GM21786 (cell line): ENCODE data around the gene TMEM235.

Source experiments
- ATAC-seq: cut with Tn5 transposase; IDR thresholded peaks from one replicate; pipeline ENCODE4 v1.9.1; 2021; ENCODE audit not compliant: unreplicated experiment

The TMEM235 gene

DNA sequence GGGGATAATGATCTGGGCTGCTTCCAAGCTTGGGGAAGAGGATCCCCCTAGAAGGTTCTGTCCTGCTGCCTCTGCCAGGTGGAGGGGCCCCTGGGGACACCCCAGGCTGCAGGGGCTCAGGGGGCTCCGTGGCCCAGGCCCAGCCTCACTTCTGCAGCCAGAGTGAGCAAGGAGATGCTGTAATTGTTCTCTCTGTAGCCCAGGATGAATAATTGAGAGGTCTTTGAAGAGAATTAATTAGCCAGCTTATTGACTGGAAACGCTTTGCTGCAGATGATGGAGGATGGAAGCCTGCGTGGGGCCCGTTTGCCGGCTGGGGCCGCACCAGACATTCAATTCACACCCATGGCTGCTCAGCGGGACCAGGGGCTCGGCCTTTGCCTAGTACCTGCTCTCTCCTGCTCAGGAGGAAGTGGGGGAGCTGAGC, 38.5 kb downstream of the TMEM235 start:
- ATAC-seq: no peak

- no peak for ATAC-seq
Measured at GRCh38 chr17:78271419-78272170, 40.2 kb downstream of the TMEM235 start.

GRCh38 chr17:78272181-78272913, 40.9 kb downstream of the TMEM235 start:
- no peak for ATAC-seq

DNA sequence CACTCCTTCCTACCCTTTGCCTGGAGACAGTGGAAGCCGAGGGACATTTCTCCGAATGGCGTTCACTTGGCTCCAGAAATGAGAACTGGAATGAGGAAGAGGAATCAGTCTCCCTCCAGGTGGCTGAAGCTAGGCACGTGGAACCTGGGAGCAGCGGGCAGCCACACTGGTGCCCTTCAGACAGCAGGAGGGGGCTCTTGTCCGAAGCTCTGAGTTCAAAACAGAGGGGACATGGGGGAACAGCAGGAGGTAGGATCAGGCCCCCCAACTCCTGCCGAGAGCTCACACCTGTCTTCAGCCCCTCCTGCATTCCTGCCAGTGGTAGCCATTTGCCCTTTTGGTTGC, 41.5 kb downstream of the TMEM235 start:
- no peak for ATAC-seq

DNA sequence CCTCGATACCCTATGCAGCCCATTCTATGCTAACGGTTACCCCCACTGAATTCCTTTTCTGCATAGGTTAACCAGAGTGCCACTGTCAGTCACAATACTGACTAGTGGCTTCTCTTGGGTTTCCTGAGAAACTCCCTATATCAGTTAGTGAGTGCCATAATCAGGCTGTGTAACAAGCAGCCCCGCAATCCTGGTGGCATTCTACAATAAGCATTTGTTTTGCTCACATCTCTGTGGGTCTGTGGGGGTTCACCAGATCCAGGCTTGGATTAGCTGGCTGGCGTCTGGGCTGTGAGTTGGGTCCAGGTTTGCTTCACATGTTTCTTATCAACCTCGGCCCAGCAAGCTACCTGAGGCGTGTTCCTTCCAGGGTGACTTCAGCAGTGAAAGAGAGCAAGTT, 42.4 kb downstream of the TMEM235 start:
- no peak for ATAC-seq

DNA sequence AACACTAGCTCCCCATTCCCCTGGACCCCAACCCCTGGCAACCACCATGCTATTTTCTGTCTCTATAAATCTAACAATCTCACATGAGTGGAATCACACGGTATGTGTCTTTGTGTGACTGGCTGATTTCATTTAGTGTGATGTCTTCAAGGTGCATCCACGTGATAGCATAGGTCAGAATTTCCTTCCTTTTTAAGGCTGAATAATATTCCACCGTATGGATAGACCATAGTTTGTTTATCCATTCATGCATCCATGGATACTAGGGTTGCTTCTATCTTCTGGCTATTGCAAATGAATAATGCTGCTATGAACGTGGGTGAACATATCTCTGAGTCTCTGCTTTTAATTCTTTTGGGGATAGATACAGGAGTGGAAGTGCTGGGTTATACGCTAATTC, 43.9 kb downstream of the TMEM235 start:
- no peak for ATAC-seq

DNA sequence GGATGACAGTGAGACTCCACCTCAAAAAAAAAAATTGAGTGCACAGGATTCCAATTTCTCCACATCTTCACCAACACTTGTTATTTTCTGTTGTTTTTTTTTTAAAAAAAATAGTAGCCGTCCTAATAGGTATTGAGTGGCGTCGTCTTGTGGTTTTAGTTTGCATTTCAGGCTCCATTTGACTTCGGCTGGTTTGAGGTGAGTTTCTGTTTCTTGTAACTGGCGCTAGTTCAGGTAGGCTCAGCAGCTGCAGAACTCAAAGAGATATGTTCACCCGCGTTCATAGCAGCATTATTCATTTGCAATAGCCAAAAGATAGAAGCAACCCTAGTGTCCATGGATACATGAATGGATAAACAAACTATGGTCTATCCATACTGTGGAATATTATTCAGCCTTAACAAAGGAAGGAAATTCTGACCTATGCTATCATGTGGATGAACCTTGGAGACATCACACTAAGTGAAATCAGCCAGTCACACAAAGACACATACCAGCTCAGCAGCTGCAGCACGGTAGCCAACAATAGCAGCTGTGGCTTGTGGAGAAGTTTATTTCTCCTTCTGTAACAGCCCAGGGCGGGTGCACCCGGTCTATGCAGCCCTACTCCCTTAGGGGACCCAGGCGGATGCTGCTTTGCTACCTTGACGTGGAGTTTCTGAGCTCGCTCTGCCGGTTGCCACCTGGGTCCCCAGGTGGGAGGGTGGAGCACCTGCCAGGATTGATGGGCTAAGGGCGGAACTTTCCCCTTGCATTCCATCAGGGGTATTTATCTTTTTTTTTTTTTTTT, 44.9 kb downstream of the TMEM235 start:
- no peak for ATAC-seq

GRCh38 chr17:78278139-78278741, 46.8 kb downstream of the TMEM235 start:
- no peak for ATAC-seq

DNA sequence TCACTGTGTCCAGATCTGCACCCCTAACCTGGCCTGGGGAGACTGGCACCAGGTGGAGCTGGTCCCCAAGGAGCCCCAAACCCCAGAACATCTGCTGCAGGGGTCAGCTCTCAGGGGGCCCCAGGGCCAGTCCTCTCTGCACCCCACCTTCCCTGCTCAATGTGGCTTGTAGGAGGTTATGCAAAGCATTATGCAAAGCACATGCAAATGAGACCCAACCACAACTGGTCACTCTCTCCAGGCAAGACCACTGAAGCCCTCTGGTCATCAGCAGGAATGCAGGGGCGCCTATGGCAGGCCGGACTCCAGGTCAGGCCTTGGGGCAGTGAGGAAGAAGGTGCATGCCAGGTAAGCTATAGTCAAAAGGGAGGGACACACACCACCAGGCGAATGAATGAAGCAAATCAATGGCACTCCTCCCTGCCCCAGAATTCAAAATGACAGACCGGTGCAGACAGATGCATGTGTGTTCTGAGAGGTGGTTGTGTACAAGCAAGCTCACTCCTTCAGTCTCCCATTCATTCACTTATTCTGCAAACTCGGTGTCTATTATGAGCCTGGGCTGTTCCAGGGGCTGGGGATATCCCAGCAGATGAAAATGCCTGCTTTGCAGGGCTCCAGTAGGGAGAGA, 48.0 kb downstream of the TMEM235 start:
- ATAC-seq: no peak

- ATAC-seq: no peak
Measured at GRCh38 chr17:78281249-78281845, 49.9 kb downstream of the TMEM235 start.

GRCh38 chr17:78284146-78284545, 52.7 kb downstream of the TMEM235 start:
- no peak for ATAC-seq

GRCh38 chr17:78289004-78289403, 57.6 kb downstream of the TMEM235 start:
- ATAC-seq: no peak

DNA sequence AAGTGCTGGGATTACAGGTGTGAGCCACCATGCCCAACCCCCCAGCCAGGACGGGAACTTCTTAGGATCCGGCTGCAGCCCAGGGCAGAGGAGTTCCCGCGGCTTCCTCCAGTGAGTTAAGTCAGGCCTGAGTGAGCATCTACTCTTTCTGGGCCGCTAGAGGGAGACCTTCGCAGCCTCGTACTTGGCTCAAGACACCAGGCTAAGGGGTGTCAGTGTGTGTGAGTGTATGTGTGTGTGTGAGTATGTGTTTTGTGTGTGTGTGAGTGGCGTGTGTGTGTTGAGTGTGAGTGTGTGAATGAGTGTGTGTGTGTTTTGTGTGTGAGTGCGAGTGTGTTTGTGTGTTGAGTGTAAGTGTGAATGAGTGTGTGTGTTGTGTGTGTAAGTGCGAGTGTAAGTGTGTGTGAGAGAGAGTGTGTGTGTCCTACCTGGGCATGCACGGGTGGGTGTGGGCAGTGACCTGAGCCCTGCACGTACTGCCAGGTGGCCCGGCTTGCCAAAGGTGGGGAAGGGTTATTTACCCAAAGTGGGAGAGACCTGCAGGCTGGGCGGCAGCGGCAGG, 58.5 kb downstream of the TMEM235 start:
- no peak for ATAC-seq
